Activated CD4-positive, alpha-beta T cell treated with anti-CD3 and anti-CD28 coated beads, Interleukin-2, amount 50 U/mL, for 16 hours (primary cell): ENCODE data around the gene EHD4.

ENCODE experiments used
- DNase-seq: peaks from one replicate; pipeline ENCODE4 v3.0.0-alpha.2; 2020

EHD4 gene

DNA sequence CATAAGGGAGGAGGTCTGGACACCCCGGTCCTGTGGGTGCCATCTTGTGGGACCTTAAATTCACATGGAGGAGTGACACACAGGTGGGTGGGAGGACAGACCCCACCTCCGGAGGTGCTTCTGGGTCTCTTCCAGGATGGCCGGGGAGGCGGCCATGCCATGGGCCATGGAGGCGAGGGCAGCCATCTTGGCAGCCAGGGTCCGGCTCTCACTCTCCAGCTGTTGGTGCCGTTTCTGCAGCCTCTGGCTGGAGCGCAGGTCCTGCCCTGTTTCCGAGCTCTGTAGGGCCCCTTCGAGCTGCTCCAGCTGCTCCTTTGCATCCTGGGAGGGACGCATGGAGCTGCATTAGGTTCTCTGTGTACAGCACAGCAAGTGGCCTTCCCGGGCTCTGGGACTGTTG, 97.6 kb downstream of the EHD4 start:
- DNase-seq: no peak

DNA sequence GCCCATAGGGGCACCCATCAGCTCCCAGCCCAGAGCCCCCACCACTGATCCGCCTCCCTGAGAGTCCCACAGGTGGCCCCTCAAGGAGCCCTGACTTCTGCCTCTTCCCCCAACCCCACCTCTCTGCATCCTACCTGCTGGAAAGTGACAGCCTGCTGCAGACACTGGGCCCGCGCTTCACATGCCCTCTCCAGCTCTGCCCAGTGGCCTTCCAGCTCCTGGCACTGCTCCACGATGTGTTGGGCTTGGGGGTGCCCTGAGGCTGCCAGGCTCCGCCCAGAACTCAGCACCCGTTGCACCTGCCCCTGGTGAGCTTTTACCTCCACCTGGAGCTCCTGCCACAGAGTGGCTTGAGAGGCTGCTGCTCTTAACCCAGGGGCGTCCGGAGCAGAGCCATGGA, 98.6 kb downstream of the EHD4 start:
- no peak for DNase-seq

DNA sequence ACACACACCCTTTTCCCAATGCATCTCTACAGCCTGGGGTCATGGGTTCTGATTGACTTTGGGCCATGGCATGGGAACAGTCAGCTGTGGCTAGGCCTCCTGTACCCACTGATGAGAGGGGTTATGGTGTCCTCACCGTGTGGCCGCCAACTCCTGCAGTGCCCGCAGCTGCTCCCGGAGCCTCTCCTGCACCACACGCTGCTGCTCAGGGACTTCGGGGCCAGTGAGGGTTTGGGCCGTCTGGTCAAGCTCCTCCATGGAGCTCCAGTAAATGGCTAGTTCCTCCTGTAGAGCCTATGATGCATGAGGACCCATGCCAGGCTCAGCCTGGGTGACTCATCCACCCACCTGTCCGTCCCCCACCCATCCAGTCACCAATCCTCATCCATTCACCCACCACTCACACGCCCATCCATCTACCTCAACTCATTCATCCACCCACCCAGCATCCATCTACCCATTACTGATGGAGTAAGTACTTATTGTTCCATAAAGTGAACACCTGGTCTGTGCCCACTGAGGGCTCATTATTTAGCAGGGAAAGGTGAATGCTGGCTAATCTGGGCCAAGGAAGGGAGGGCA, 100.1 kb downstream of the EHD4 start:
- DNase-seq: no peak

DNA sequence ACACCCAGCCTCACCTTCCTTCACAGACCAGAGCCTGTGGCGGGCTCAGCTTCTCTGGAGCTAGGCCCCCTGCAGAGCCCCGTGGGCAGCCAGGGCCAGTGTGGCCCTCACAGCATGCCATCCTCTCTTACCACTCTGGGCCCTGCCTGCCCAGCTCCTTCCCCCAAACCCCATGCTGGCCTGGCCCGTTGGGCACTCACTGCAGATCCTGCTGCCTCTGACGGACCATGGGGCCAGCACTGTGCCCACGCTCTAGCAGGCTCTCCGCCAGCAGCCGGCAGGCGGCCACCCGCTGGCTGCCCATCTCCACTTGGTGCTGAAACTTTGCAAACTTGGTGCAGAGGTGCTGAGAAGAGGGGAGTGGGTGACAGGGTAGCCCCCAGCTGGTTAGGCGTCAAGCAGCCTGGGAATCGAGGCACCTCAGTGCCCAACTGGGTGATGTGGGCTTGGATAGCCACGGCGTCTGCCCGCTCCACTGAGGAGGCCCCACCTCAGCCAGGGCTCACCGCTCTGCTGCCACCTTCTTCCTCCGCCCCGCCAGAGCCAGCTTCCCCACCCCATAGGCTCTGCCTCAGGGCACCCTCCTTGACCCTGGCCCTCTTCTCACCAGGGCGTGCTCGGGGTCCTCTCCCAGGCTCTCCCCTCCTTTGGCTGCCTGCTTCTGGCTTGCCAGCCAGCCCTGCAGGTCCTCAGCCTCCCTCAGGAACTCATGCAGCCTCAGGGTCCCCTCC, 101.0 kb downstream of the EHD4 start:
- DNase-seq: no peak

DNA sequence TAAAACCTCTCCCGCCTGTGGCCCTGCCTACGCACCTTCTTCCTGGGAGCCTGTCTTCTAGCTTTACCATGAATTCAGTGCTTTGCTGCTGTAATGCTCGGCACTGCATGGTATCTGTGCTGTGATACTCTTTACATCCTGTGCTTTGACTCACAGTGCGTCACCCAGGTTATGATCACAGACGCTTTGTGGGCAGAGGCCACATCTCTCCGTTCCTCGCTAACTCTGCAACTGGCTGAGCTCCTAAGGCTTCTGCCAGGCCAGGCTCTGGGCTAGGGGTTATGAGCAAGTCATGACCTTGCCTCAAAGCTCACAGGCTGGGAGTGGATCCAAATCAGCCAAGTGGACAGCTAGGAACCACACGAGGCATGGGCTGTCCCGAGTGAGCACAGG, 101.7 kb downstream of the EHD4 start:
- peak; percentile 63 for DNase-seq

DNA sequence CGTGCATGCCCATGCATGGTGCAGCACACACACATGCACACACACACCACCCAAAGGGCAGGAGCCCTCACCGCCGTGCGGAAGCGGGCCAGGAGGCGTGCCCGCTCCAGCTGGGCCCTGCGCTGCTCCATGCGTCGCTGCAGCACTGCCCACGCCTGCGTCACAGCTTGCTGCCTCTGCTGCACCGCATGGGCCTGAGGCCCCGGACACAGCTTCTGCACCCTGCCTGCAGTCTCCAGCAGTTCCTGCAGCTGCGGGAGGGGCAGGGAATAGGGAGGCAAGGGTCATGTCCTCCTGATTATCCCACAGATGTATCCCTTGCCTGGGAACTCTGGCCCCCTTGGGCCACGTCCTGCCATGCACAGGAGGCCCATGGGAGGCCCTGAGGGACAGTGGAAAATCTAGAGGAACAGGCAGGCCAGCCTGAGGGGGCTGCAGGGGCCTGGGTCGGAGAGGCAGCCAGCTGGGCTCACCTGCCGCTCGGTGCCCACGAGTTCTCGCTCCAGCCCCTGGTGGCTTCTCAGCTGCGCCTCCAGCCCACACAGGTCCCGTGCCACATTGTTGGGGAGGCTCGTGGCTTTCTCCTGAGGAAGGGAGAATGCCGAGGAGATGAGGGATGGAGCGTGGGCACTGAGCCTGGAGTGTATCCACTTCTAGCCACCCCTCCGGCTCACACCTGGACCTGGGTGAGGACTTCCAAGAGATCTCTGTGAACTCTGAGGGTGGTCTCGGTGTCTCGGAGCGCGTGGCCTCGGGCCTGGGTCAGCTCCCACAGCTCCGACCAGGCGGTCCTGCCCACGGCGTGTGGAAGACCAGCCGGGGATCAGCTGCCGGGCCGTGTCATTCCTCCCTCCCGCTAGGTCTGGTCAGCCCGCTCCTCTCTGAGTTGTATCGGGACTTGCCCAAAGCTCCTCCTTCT, 102.3 kb downstream of the EHD4 start:
- DNase-seq: no peak

DNA sequence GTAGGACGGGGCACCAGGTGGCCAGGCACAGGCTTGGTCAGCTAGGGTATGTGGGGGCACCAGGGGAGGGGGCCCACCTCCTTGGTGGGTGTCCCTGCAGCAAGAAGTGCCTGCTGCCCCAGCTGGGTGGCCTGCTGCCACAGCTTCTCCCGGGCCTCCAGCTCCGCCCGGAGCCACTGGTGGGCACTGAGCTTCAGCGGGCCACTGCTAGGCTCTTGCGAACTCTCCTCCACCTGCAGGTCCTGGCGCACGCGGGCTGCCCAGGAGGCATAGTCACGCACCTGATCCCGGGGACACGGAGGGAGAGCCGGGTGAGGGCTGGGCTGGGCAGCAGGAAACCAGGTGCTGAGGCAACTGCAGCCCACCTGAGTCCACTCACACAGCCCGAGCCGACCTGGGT, 104.0 kb downstream of the EHD4 start:
- no peak for DNase-seq

DNA sequence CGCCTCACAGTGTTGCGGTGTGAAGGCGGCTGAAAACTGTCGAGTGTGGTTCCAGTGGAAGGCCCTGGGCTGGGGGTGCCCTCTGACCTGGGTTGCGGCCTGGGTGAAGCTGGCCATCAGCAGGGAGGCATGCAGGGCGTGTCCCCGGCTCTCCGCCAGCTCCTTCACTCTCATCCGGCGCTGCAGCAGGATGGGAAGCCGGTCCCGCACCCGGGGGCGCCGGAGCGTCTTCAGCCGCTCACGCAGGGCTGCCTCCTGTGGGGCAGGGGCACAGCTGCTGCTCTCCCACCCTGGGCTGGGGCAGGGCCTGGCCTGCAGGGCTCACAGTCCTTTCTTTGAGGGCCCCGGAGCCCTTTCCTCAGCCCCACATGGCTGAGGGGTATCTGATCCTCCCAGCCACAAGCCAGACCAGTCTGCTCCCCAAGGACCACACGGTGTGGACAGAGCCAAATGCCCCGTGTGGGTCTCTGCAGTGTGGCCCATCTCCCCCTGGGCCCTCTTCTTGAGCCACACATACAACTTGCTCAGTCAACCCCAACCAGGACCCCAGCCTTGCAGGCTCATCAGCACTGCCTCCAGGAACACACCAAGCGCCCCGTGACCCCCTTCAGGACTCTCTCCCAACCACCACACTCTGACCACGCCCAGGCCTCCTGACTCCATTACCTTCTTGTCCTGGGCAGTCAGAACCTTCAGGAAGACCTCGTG, 105.3 kb downstream of the EHD4 start:
- no peak for DNase-seq

DNA sequence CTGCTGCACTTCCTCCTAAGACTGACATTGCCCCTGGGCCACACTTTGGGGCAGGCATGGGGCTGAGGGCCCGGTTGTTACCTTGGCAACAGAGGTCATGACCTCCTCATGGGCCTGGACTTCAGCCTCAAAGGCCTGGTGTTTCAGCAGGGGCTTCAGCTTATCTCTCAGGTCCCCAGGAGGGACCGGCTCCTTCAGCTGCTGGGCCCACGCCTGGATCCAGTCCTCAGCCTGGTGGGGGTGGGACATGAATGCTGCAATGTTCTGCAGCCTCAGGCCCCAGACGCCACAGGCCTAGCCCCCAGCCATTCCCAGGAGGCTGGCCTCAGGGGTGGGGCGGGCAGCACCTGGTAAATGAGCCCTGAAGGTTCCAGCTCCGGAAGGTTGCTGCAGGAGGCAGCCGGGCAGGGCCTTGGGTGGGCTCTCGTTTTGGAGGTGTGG, 106.1 kb downstream of the EHD4 start:
- DNase-seq: no peak

DNA sequence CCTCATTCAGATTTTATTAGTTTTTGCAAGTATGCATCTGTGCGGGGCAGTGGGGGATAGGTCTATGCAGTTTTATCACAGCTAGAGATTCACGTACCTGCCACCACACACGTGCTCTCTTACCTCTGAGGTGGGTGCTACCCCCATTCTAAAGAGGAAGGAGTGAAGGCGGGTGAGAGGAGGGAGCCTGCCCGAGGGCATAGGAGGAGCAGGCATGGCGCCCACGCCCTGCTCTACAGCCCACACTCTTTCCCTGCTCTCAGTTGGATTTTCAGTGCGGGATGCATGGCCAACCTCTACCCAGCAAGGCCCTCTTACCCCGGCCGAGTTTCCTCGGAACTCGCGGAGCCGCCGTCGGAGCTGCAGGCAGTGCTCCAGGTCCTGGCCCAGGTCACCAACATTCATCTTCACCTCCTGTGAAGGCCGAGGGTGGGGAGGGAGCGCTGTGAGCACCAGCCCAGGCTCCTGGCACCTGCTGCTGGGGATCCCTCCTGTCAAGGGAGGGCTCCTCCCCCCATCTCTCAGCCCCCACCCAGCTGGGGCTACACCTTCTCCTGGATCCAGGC, 106.8 kb downstream of the EHD4 start:
- DNase-seq: no peak

DNA sequence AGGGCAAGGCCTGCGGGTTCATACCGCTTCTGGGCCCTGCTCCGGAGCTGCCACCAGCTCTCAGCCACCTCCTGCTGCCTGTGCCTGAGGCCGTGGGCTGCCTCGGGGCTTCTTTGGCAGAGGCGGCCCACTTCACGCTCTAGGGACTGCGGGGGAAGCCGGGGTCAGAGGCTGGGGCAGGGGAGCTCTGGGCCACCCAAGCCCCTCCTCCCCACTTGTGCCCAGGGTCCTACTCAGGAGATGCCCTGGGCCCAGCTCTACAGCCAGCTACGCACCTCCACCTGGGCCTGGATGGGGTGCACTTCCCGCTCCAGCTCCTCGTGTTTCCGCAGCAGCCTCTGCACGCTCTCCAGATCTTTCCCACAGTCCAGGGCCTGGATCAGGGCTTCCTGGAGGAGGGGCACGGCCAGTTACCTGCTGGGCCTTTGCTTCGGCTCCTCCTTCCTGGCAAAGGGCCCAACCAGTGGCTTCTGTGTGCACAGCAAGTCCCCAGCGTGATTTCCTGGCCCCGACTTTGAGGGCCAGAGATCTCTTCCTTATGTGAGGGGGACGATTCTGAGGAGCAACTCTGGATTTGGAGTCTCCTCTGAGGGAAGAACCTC, 109.7 kb downstream of the EHD4 start:
- no peak for DNase-seq

DNA sequence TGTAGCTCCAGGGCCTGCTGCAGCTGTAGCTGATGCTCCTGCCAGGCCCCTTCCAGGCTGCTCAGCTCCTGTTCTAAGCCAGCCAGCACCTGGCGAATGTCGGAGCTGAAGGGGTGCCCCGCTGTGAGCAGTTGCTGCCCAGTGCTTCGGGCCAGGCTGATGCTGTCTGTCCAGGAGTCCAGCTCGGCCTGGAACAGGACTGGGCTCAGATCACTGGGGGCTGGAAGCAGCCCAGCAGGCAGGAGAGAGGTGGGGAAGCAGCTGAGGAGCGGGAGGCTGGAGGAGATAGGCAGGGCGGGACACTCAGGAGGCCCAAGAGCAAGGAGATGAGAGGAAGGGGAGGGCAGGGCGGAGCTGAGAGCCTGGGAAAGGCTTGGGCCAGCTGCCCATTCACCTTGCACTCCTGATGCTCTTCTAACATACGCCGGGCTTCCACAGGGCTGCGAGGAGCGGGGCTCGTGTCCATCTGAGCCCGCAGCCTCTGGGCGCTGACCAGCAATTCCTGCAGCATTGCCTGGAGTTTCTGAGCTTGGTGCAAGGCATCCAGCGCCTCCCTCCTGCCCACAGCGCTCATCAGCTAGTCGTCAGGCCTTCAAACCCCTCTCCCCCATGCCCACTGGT, 110.5 kb downstream of the EHD4 start:
- DNase-seq: no peak

DNA sequence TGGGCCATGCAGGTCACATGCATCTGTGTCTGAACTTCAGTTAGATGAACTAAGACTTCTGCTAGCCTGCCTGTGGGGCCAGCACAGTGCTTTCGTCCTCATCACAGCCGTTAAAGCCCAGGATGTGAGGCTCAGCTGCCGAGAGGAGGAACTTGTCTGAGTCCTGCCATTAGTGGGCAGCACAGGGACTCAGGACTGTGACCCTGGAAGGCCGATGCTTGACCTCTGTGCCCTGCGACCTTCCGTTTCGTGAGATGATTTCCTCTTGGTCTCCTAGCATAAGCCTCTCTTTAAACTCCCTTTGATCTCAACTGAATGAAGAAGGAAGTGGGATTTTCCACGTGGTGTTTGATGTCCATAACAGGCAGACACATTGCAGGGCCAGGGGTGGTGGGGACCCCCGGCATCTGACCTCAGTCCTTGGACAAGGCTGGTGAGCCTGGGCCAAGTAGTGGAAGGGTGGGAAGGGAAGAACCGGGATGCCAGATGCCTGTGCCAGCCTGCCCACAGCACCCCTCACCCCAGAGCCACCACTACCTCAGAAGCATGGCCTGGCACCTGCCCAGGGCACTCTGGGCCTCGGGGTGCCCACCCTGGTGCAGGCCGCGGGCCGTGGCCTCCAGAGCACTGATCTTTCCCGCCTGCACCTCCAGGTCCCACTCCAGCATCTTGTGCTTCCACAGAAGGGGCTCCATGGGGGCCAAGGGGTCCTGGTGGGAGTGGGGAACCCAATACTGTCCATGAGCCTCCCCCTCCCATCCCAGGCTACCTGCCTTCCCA, 112.1 kb downstream of the EHD4 start:
- DNase-seq: no peak

DNA sequence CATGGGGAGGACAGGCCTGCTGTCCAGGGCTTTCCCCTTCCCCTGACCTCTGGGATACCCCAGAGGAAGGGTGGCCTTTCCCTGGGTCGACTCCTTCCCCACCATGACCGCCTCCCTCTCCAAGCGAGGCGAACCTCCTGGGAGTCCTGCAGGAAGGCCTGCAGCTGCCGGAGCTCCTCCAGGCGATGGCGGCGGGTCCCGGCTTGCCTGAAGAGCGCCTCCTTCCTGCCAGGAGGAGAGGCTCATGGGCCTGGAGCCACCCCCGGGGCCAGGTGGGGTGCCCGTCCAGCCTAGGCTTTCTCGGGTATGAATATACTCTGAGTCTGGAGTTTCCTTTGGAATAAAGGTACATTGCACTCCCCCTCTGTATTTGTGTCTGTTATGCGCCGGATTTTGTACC, 113.6 kb downstream of the EHD4 start:
- no peak for DNase-seq

DNA sequence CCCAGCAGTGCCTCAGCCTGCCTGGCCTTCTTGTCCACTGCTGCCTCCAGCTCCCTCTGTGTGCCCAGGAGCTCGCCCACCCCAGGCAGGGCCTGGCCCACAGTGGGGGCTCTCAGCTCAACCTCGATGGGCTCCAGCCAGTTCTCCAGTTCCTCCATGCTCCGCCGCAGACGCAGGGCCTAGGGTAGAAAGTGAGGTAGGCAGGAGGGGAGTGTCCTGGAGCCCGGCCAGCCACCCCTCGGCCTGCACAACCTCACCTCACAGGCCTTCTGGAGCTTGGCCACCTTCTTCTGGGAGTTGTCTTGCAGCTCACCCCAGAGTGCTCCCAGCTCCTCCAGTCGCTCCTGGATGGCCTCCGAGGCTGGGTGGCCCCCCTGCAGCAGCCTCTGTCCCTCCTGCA, 115.0 kb downstream of the EHD4 start:
- no peak for DNase-seq

DNA sequence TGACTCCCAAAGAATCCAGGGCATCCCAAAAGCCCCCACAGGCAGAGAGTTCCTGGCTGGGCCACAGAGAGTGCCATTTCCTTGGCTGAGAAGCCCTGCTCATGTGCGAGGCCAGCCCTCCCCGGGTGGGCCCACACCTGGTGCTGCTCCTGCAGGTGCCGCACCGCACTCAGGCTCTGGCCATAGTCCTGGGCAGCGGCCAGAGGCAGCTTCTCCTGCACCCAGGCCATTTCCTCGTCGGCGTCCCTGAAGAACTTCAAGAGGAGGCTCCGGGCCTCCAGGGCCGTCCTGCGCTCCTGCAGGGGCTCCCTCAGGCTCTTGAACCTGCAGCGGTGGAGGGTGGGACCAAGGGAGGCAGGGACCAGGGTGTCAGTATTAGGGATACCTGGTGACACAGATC, 115.6 kb downstream of the EHD4 start:
- no peak for DNase-seq

DNA sequence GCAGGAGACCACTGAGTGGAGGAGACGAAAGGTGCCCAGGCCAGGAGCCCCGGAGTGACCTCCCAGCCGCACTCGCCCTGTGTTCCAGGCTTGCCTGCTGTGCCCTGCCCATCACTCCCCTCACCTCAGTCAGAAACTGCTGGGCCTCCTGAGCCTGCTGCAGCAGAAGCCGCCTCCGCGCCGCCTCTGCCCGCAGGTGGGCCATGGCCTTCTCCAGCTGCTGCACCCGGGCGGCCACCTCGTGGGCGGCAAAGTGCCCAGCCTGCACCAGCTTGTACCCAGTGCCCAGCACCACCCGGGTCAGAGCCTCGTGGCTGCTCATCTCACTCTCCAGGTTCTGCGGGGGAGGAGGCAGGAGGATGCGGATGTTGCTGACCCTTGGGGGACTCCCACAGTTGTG, 116.1 kb downstream of the EHD4 start:
- no peak for DNase-seq

DNA sequence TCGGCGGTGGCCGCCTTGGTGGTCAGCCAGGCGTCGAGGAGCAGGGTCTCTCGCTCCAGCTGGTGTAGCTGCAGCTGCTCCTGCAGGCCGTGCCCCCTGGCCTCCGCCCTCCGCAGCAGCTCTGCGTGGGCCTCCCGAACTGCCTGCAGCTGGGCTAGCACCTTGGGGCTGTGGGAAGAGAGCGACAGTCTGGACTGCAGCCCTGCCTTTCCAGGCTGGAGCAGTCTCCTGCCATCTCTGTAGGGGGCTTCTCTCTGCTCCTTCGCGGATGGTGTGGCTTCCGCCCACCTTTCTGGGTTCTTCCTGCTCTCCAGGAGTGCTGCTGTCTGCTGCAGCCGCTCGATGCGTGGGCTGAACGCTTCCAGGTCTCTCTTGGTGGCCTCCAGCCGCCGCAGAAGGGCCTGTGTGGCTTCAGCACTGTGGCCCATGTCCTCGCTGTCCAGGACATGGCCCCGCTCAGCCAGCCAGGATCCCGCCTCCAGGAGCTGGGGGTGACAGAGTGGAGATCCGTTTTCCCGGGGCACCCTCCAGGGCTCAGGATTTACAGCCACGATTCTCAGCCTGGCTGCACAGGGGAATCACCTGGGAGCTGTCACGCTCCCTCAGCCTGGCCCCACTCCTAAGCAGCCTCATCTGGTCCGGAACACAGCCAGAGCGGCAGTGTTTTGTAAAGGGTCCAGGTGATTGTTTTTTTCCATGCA, 116.9 kb downstream of the EHD4 start:
- no peak for DNase-seq

DNA sequence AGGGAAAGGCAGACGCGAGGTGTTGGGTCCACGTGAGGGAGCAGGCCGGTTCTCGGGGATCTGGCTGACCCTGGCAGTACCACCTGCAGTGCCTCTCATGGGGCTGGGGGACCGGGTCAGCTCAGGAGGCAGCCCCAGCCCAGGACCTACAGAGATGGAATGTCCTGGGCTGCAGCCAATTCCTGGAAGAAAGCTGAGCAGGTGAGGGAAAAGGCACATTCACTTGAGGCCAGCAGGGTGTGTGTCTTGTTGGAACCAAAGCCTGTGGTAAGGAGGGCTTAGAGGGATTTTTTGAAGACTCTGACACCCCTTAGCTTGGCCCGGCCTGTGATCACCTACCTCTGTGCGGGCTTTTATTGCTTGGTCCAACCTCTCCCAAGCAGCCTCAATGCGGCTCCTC, 117.9 kb downstream of the EHD4 start:
- DNase-seq: no peak

DNA sequence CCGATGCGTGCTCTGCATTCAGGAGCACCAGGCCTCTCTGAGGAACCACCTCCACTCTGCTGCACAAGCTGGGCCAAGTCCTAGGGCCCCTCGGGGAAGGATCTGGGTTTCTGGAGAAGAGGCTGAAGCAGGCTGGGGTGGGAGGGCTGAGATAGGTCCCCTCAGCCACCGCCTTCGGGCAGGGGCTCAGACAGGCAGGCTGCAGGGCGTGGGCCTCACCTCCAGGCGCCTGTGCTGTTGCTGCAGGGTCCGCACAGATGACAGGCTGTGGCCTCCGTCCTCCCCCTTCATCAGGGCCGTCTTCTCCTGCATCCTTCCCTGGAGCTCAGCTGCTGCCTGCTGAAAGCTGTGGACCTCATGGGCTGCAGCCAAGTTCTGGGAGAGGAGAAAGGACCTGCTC, 118.5 kb downstream of the EHD4 start:
- DNase-seq: no peak
